ENCODE measurements around the gene XIST.
"Not testable (repeated sequence)": the region's sequence is repeated elsewhere in the genome, so short reads cannot be mapped to it uniquely, and the experiment has no call there.

XIST gene

GRCh38 chrX:73839152-73839551 is 13.4 kb downstream of the XIST start:
- no peak for DNase-seq (ENCODE audit: low spot score)

GRCh38 chrX:73838123-73838522 is 14.4 kb downstream of the XIST start:
- DNase-seq (ENCODE audit: low spot score), result no peak

- no peak for DNase-seq (ENCODE audit: low spot score)
Measured at GRCh38 chrX:73836956-73837477, 15.5 kb downstream of the XIST start.

- DNase-seq (ENCODE audit: low spot score), result no peak
Measured at GRCh38 chrX:73834219-73834618, 18.3 kb downstream of the XIST start.

- no peak for DNase-seq (ENCODE audit: low spot score)
Measured at GRCh38 chrX:73832319-73832718, 20.2 kb downstream of the XIST start.

GRCh38 chrX:73831500-73831899 is 21.0 kb downstream of the XIST start:
- no peak for DNase-seq (ENCODE audit: low spot score)

- no peak for DNase-seq (ENCODE audit: low spot score)
Measured at GRCh38 chrX:73830489-73831414, 21.8 kb downstream of the XIST start.

GRCh38 chrX:73829890-73830466 is 22.5 kb downstream of the XIST start:
- no peak for DNase-seq (ENCODE audit: low spot score)

GRCh38 chrX:73828080-73828720 is 24.3 kb downstream of the XIST start:
- DNase-seq (ENCODE audit: low spot score), result no peak

- no peak for DNase-seq (ENCODE audit: low spot score)
Measured at GRCh38 chrX:73827406-73827805, 25.1 kb downstream of the XIST start.

GRCh38 chrX:73826996-73827395 is 25.5 kb downstream of the XIST start:
- DNase-seq (ENCODE audit: low spot score), result no peak

- no peak for DNase-seq (ENCODE audit: low spot score)
Measured at GRCh38 chrX:73825569-73825968, 26.9 kb downstream of the XIST start.

GRCh38 chrX:73823473-73824004 is 29.0 kb downstream of the XIST start:
- DNase-seq (ENCODE audit: low spot score), result no peak

GRCh38 chrX:73822775-73823174 is 29.7 kb downstream of the XIST start:
- DNase-seq (ENCODE audit: low spot score), result no peak

GRCh38 chrX:73821921-73822559 is 30.5 kb downstream of the XIST start:
- DNase-seq (ENCODE audit: low spot score), result no peak

- not testable (repeated sequence) for DNase-seq (ENCODE audit: low spot score)
Measured at GRCh38 chrX:73819864-73820558, 32.5 kb downstream of the XIST start.

GRCh38 chrX:73818200-73819116 is 34.1 kb downstream of the XIST start:
- no peak for DNase-seq (ENCODE audit: low spot score)

GRCh38 chrX:73817393-73818199 is 34.9 kb downstream of the XIST start:
- DNase-seq (ENCODE audit: low spot score), result no peak

- peak; percentile 31 for DNase-seq (ENCODE audit: low spot score)
Measured at GRCh38 chrX:73812256-73812655, 40.3 kb downstream of the XIST start.
